GM12878 (cell line): ENCODE results near the gene SPOCK1. TPM values are rescaled to one million over a fixed set of nuclear protein-coding genes. Genes with fewer than 3 reads are reported as not detected.

Experiments
- ATAC-seq: fragments of 200-7000 bp; cut with Tn5 transposase; 3 replicates; pipeline ENCODE4 v1.9.1; 2020; ENCODE audit warnings: mild to moderate bottlenecking, moderate library complexity
- BruUV-seq: library from RNA; stranded (reverse); fragments of 400-500 nt; replicated peaks from 2 replicates; lab custom pipeline; 2021; lab: Mats Ljungman, UMichigan
- CTCF ChIA-PET: fragments of 300-600 bp; sonication (Branson Sonifier 250); formaldehyde crosslinking; extraction: SDS; loops from one replicate; lab custom pipeline; 2021; ENCODE audit warnings: inconsistent platforms; lab: Yijun Ruan, JAX
- POLR2A ChIA-PET: fragments of 350-600 bp; formaldehyde crosslinking; extraction: SDS; loops from one replicate; lab custom pipeline; 2021; ENCODE audit warnings: inconsistent platforms; lab: Charles Lee
- RAD21 ChIA-PET: fragments of 300-600 bp; sonication (Branson Sonifier 250); formaldehyde crosslinking; loops from one replicate; lab custom pipeline; 2023; ENCODE audit warnings: antibody characterized with exemption; ENCODE audit not compliant: unreplicated experiment; lab: Charles Lee
- SMC1A ChIA-PET: fragments of 300-600 bp; sonication (Branson Sonifier 250); formaldehyde crosslinking; loops from one replicate; lab custom pipeline; 2023; ENCODE audit not compliant: unreplicated experiment, uncharacterized antibody; lab: Charles Lee
- DNase-seq: peaks from one replicate; pipeline ENCODE4 v3.0.0-alpha.2; 2011; ENCODE audit warnings: low read depth, low spot score
- FAIRE-seq: peaks from 3 replicates; lab custom pipeline; 2011; peaks lifted over from hg19 to GRCh38; lab: Jason Lieb, UNC
- H2AFZ ChIP-seq: 2 replicates; pipeline ENCODE4 v1.6.0; 2011; ENCODE audit warnings: low read depth, low read length, control low read depth; ENCODE audit not compliant: control insufficient read depth
- H3K27ac ChIP-seq: 2 replicates; pipeline ENCODE4 v1.5.1; 2011; ENCODE audit warnings: control low read depth; ENCODE audit not compliant: control insufficient read depth, insufficient read depth
- H3K27me3 ChIP-seq, 2 experiments: replicated peaks in 1 of 2; 2 replicates each; pipeline versions ENCODE4 v1.6.0 to v1.6.1; 2011; ENCODE audit warnings: low read length in 1 of 2; ENCODE audit not compliant: control insufficient read depth in 2 of 2, insufficient read depth in 2 of 2
- H3K36me3 ChIP-seq, 2 experiments: 2 replicates each; pipeline ENCODE4 v1.5.1; 2011; ENCODE audit warnings: low read length in 1 of 2; ENCODE audit not compliant: control insufficient read depth in 2 of 2, insufficient read depth in 2 of 2
- H3K4me1 ChIP-seq: 2 replicates; pipeline ENCODE4 v1.6.1; 2011; ENCODE audit warnings: mild to moderate bottlenecking, low read length, moderate library complexity, mixed read lengths; ENCODE audit not compliant: control insufficient read depth, insufficient read depth
- H3K4me2 ChIP-seq: 2 replicates; pipeline ENCODE4 v1.6.0; 2011; ENCODE audit warnings: control low read depth; ENCODE audit not compliant: control insufficient read depth, insufficient read depth
- H3K4me3 ChIP-seq: fragments of 200-600 bp; sonication (generic); 2 replicates; pipeline ENCODE4 v1.5.1; 2016
- H3K79me2 ChIP-seq: 2 replicates; pipeline ENCODE4 v1.6.0; 2011; ENCODE audit warnings: low read length; ENCODE audit not compliant: control insufficient read depth, insufficient read depth
- H3K9ac ChIP-seq: 2 replicates; pipeline ENCODE4 v1.8.0; 2011; ENCODE audit warnings: low read length, control low read depth, mixed read lengths; ENCODE audit not compliant: control insufficient read depth, insufficient read depth
- H3K9me3 ChIP-seq: replicated peaks from 3 replicates; pipeline ENCODE4 v1.5.1; 2011; ENCODE audit warnings: mild to moderate bottlenecking, low read length; ENCODE audit not compliant: control insufficient read depth, insufficient read depth
- H4K20me1 ChIP-seq: 2 replicates; pipeline ENCODE4 v1.6.0; 2011; ENCODE audit not compliant: control insufficient read depth, insufficient read depth
- ASH2L ChIP-seq: fragments of 300-600, 200-600 bp; sonication (generic); IDR thresholded peaks from 2 replicates; pipeline ENCODE4 v1.6.1; 2017; ENCODE audit warnings: low read depth, mild to moderate bottlenecking, borderline replicate concordance
- ATF7 ChIP-seq: fragments of 450-650 bp; IDR thresholded peaks from 2 replicates; pipeline ENCODE4 v1.6.1; 2016; ENCODE audit warnings: low read depth, mild to moderate bottlenecking
- HCFC1 ChIP-seq: fragments of 150-350 bp; IDR thresholded peaks from 2 replicates; pipeline ENCODE4 v1.6.1; 2014; ENCODE audit warnings: low read length
- IRF5 ChIP-seq: fragments of 450-650 bp; IDR thresholded peaks from 2 replicates; pipeline ENCODE4 v1.6.1; 2017; ENCODE audit warnings: borderline replicate concordance
- KAT2A ChIP-seq: conservative IDR thresholded peaks from 2 replicates; pipeline ENCODE4 v1.6.1; 2011; ENCODE audit warnings: low read depth, low read length; ENCODE audit not compliant: control insufficient read depth
- NFYA ChIP-seq: IDR thresholded peaks from 2 replicates; pipeline ENCODE4 v1.6.1; 2011; ENCODE audit warnings: low read depth, mild to moderate bottlenecking, low read length, improper control_type of control experiment, borderline replicate concordance
- NFYB ChIP-seq: IDR thresholded peaks from 2 replicates; pipeline ENCODE4 v1.6.1; 2011; ENCODE audit warnings: low read depth, mild to moderate bottlenecking, low read length, improper control_type of control experiment, moderate library complexity; ENCODE audit not compliant: insufficient read depth
- PML ChIP-seq: IDR thresholded peaks from 2 replicates; pipeline ENCODE4 v1.6.1; 2012; ENCODE audit warnings: low read length, inconsistent platforms
- SUZ12 ChIP-seq: fragments of 200-600 bp; sonication (generic); IDR thresholded peaks from one replicate; pipeline ENCODE4 v1.6.1; 2018; ENCODE audit warnings: antibody characterized with exemption, mild to moderate bottlenecking; ENCODE audit not compliant: unreplicated experiment
- YBX1 ChIP-seq: fragments of 450-650 bp; IDR thresholded peaks from 2 replicates; pipeline ENCODE4 v1.6.1; 2016; ENCODE audit warnings: antibody characterized with exemption
- ZNF384 ChIP-seq: IDR thresholded peaks from 2 replicates; pipeline ENCODE4 v1.6.1; 2012; ENCODE audit warnings: low read depth, mild to moderate bottlenecking, low read length, improper control_type of control experiment, borderline replicate concordance
- ZNF622 ChIP-seq: fragments of 450-650 bp; IDR thresholded peaks from 2 replicates; pipeline ENCODE4 v1.6.1; 2017; ENCODE audit warnings: mild to moderate bottlenecking, inconsistent platforms
- WGBS: methylation state at CpG from one replicate; pipeline ENCODE4 v1.1.6; 2016; ENCODE audit warnings: low lambda C conversion rate; ENCODE audit not compliant: insufficient replicate concordance, insufficient coverage; ENCODE audit errors: missing lambda C conversion rate; 5-methylcytosine and 5-hydroxymethylcytosine counted together
- in situ Hi-C: fragments of 300-500 bp; cut with MboI; formaldehyde crosslinking; loops from 9 replicates; pipeline ENCODE4 v1.14.3; 2018; ENCODE audit warnings: mixed read lengths
- intact Hi-C: fragments of 100-400 bp; cut with micrococcal nuclease; formaldehyde crosslinking; loops from one replicate; pipeline ENCODE4 v1.14.2; 2022; ENCODE audit not compliant: unreplicated experiment
- polyA plus RNA-seq, 11 experiments: library from polyadenylated mRNA; depleted of rRNA in 4 of 11; unstranded in 6 of 11; stranded (reverse) in 5 of 11; fragments of >200 nt; fragmentation: Nextera tagmentation in 4 of 11; fragmentation: Illumina TruSeq in 1 of 11; extraction: Ambion mirVana in 4 of 11; extraction: Trizol in 1 of 11; gene quantifications; 1 replicate in 1 of 11; 2 replicates in 10 of 11; pipeline versions ENCODE4 v1.2.1 to v1.2.3, GENCODE V29; 2011 to 2016; ENCODE audit warnings: inconsistent platforms in 2 of 11, missing spikeins in 2 of 11, low read depth in 1 of 11
- total RNA-seq, 4 experiments: library from RNA; depleted of rRNA in 3 of 4; stranded (reverse); fragments of >200 nt in 3 of 4; fragmentation: Illumina TruSeq in 1 of 4; extraction: Trizol in 1 of 4; gene quantifications; 2 replicates each; pipeline versions ENCODE4 v1.2.1 to v1.2.3, GENCODE V29; 2013 to 2021

SPOCK1 gene
- total and polyA plus RNA-seq, 10 of the 15 experiments (the other 5 are each of a cell fraction or from before 2014, with no cell fraction given): 0.06 to 0.68 (median 0.25) TPM; not detected in 3

GRCh38 chr5:137240285-137240684, 258.8 kb downstream of the SPOCK1 start:
- H3K9ac ChIP-seq: no peak overlapping the region
- TF ChIP-seq NFYA (no peak), ATF7 (no peak), YBX1 (no peak), ASH2L (no peak), PML (no peak), IRF5 (no peak), ZNF384 (no peak), HCFC1 (no peak), KAT2A (no peak), SUZ12 (no peak), ZNF622 (no peak), NFYB (no peak)
- H3K36me3 ChIP-seq: no peaks in the 10 kb centered on the region
- no peaks in the 10 kb centered on the region for H3K79me2 ChIP-seq
- ChIA-PET RAD21 (no interaction called here), CTCF (no interaction called here), SMC1A (no interaction called here), POLR2A (no interaction called here)
- H4K20me1 ChIP-seq: no peaks in the 10 kb centered on the region
- H3K9me3 ChIP-seq: no peaks in the 10 kb centered on the region
- ATAC-seq (no peak), DNase-seq (no peak), FAIRE-seq (no peak)
- BruUV-seq: no TSS peak
- no peaks in the 10 kb centered on the region for H3K4me1 ChIP-seq
- H3K27ac ChIP-seq: no peak overlapping the region
- no peaks in the 10 kb centered on the region for H3K27me3 ChIP-seq
- H3K4me2 ChIP-seq: no peak overlapping the region
- no peak overlapping the region for H3K4me3 ChIP-seq
- in situ Hi-C loops (no loop called here), intact Hi-C loops (no loop called here)
- H2AFZ ChIP-seq: no peak overlapping the region
- 0% methylated on average over 2 of the region's 2 CpGs for WGBS
